ENCODE results near the gene ALPI.

The ALPI gene

GRCh38 chr2:232458051-232458660 lies 2.2 kb downstream of the ALPI start:
- TF ChIP-seq CTCF (IDR thresholded peaks at IDR 0.05; ENCODE audit: borderline replicate concordance, extremely low read depth, low read length, poor library complexity, severe bottlenecking) (no peak), EZH2 (IDR thresholded peaks at IDR 0.05; ENCODE audit: borderline replicate concordance, low read depth, low read length, severe bottlenecking) (no peak)
- Histone ChIP-seq H3K36me3 (ENCODE audit: insufficient read depth, low read length) (no peaks in the 10 kb centered on the region), H3K27me3 (ENCODE audit: insufficient read depth, low read length, poor library complexity) (peaks cover 7% of the 10 kb centered on the region), H3K9me3 (ENCODE audit: insufficient read depth, low read length, severe bottlenecking) (no peaks in the 10 kb centered on the region), H2AFZ (ENCODE audit: low read depth, low read length) (no peak overlapping the region), H4K20me1 (ENCODE audit: insufficient read depth, low read length) (peaks cover 9% of the 10 kb centered on the region), H3K27ac (ENCODE audit: low read length) (no peak overlapping the region), H3K9ac (ENCODE audit: low read depth, low read length) (no peak overlapping the region), H3K79me2 (ENCODE audit: insufficient read depth, low read length) (no peaks in the 10 kb centered on the region), H3K4me2 (ENCODE audit: insufficient read depth, low read length) (no peak overlapping the region), H3K4me1 (ENCODE audit: insufficient read depth, low read length) (no peaks in the 10 kb centered on the region), H3K4me3 (ENCODE audit: low read depth in 1 of 2, low read length in 2 of 2) (no peak overlapping the region)
- ATAC-seq (ENCODE audit: insufficient read depth, low read depth) (no peak), DNase-seq (no peak)

GRCh38 chr2:232458661-232459418 lies 2.9 kb downstream of the ALPI start:
- TF ChIP-seq CTCF (IDR thresholded peaks at IDR 0.05; ENCODE audit: borderline replicate concordance, extremely low read depth, low read length, poor library complexity, severe bottlenecking) (no peak), EZH2 (IDR thresholded peaks at IDR 0.05; ENCODE audit: borderline replicate concordance, low read depth, low read length, severe bottlenecking) (no peak)

GRCh38 chr2:232459419-232460035 lies 3.6 kb downstream of the ALPI start:
- ATAC-seq (ENCODE audit: insufficient read depth, low read depth), result no peak
- Histone ChIP-seq H4K20me1 (ENCODE audit: insufficient read depth, low read length) (peaks cover 9% of the 10 kb centered on the region), H3K4me1 (ENCODE audit: insufficient read depth, low read length) (no peaks in the 10 kb centered on the region), H2AFZ (ENCODE audit: low read depth, low read length) (no peak overlapping the region), H3K4me3 (ENCODE audit: low read depth in 1 of 2, low read length in 2 of 2) (no peak overlapping the region), H3K79me2 (ENCODE audit: insufficient read depth, low read length) (no peaks in the 10 kb centered on the region), H3K9ac (ENCODE audit: low read depth, low read length) (no peak overlapping the region), H3K27me3 (ENCODE audit: insufficient read depth, low read length, poor library complexity) (peaks cover under 1% of the 10 kb centered on the region), H3K9me3 (ENCODE audit: insufficient read depth, low read length, severe bottlenecking) (no peaks in the 10 kb centered on the region), H3K4me2 (ENCODE audit: insufficient read depth, low read length) (no peak overlapping the region), H3K27ac (ENCODE audit: low read length) (no peak overlapping the region), H3K36me3 (ENCODE audit: insufficient read depth, low read length) (no peaks in the 10 kb centered on the region)
- TF ChIP-seq EZH2 (IDR thresholded peaks at IDR 0.05; ENCODE audit: borderline replicate concordance, low read depth, low read length, severe bottlenecking) (no peak), CTCF (IDR thresholded peaks at IDR 0.05; ENCODE audit: borderline replicate concordance, extremely low read depth, low read length, poor library complexity, severe bottlenecking) (no peak)
- no peak for DNase-seq

More at GRCh38 chr2:232458661-232459418, 2.9 kb downstream of the ALPI start:
- Histone ChIP-seq H3K9me3 (ENCODE audit: insufficient read depth, low read length, severe bottlenecking) (no peaks in the 10 kb centered on the region), H3K27me3 (ENCODE audit: insufficient read depth, low read length, poor library complexity) (peaks cover 3% of the 10 kb centered on the region), H3K36me3 (ENCODE audit: insufficient read depth, low read length) (no peaks in the 10 kb centered on the region), H3K4me2 (ENCODE audit: insufficient read depth, low read length) (no peak overlapping the region), H3K9ac (ENCODE audit: low read depth, low read length) (no peak overlapping the region), H3K4me1 (ENCODE audit: insufficient read depth, low read length) (no peaks in the 10 kb centered on the region), H4K20me1 (ENCODE audit: insufficient read depth, low read length) (peaks cover 9% of the 10 kb centered on the region), H2AFZ (ENCODE audit: low read depth, low read length) (no peak overlapping the region), H3K4me3 (ENCODE audit: low read depth in 1 of 2, low read length in 2 of 2) (no peak overlapping the region), H3K27ac (ENCODE audit: low read length) (no peak overlapping the region), H3K79me2 (ENCODE audit: insufficient read depth, low read length) (no peaks in the 10 kb centered on the region)
- DNase-seq (no peak), ATAC-seq (ENCODE audit: insufficient read depth, low read depth) (no peak)

Data from DND-41 (cell line).